ENCODE measurements around the gene LIN37. TPM values are rescaled to one million over a fixed set of nuclear protein-coding genes. Genes with fewer than 3 reads are reported as not detected.

The LIN37 gene
- total RNA-seq, 1 experiment from 2014 or later = 5.9 TPM

DNA sequence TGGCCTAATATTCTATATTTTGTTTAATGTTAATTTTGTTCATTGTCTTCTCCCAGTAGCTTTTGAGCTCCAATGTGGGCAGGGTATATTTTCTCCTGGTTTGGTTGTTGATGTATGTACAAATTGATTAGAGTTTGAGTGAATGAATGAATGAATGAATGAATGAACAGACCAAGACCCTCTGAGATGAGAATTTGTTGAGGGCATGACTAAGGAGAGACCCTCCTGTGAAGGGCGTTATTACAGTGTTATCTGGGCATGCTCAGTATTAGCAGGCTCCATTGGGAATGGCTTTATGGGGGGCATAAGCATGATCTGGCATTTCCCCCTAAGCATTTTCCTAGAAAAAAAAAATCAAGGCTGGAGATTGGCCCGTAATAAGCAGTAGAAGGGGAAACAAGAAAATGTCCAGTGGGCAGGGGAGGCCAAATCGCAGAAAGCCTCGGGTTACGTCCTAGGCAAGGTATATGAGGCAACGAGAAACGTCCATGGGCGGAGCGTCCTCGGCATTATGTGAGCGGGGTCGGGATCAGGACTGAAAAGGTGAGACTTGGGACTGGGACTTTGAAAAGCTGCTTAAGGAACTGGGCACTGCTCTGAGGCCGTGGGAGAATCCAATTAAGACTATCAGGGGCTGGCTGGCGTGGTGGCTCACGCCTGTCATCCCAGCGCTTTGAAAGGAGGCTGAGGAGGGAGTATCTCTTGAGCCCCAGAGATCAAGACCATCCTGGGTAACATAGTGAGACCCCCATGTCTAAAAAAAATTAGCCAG lies 26.1 kb downstream of the LIN37 start:
- no peak overlapping the region for H3K4ac ChIP-seq (ENCODE audit: low read depth, low read length)
- Mint-ChIP-seq H3K4me1 (peaks cover 25 to 29% of the 10 kb centered on the region in 2 experiments), H3K27ac (no peak overlapping the region), H3K4me3 (peak overlapping the region in 1 of 2 experiments; percentile 88; a peak in 3 of 5 replicates), H3K9me3 (no peaks in the 10 kb centered on the region; a peak in 1 of 5 replicates), H3K36me3 (ENCODE audit: insufficient read depth in 1 of 3, low read depth in 3 of 3) (peaks cover 0 to 8% (median 2%) of the 10 kb centered on the region in 3 experiments; a peak in 3 of 7 replicates), H3K27me3 (ENCODE audit: low read depth) (peaks cover 45% of the 10 kb centered on the region)
- no peaks in the 10 kb centered on the region for H3K79me1 ChIP-seq (ENCODE audit: insufficient read depth, low read depth, low read length, poor library complexity, severe bottlenecking)
- no peak overlapping the region for H3K56ac ChIP-seq (ENCODE audit: insufficient read length, low read depth, low read length)
- no peak overlapping the region for H3K23ac ChIP-seq (ENCODE audit: insufficient read length, low read depth, low read length)
- no peaks in the 10 kb centered on the region for H4K20me1 ChIP-seq (ENCODE audit: control insufficient read depth, insufficient read depth, insufficient read length)
- no CpG with 5 or more reads among the region's 16 CpGs for WGBS (ENCODE audit: extremely low coverage, insufficient read length, low lambda C conversion rate)
- no peak overlapping the region for H2BK120ac ChIP-seq (ENCODE audit: low read depth, low read length, poor library complexity, severe bottlenecking)
- H4K5ac ChIP-seq (ENCODE audit: insufficient read length, low read depth, low read length) = no peak overlapping the region
- peaks cover 5% of the 10 kb centered on the region for H3K23me2 ChIP-seq (ENCODE audit: insufficient read length, low read depth, low read length, poor library complexity, severe bottlenecking)
- H2AK5ac ChIP-seq (ENCODE audit: insufficient read length, low read length) = no peak overlapping the region
- TF ChIP-seq, protein P1, sequence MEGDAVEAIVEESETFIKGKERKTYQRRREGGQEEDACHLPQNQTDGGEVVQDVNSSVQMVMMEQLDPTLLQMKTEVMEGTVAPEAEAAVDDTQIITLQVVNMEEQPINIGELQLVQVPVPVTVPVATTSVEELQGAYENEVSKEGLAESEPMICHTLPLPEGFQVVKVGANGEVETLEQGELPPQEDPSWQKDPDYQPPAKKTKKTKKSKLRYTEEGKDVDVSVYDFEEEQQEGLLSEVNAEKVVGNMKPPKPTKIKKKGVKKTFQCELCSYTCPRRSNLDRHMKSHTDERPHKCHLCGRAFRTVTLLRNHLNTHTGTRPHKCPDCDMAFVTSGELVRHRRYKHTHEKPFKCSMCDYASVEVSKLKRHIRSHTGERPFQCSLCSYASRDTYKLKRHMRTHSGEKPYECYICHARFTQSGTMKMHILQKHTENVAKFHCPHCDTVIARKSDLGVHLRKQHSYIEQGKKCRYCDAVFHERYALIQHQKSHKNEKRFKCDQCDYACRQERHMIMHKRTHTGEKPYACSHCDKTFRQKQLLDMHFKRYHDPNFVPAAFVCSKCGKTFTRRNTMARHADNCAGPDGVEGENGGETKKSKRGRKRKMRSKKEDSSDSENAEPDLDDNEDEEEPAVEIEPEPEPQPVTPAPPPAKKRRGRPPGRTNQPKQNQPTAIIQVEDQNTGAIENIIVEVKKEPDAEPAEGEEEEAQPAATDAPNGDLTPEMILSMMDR (conservative IDR thresholded peaks at IDR 0.05) = no peak
- peak; percentile 36 for DNase-seq
- no peak overlapping the region for H3T11ph ChIP-seq (ENCODE audit: low read length)
- H3K27me3 ChIP-seq (ENCODE audit: insufficient read depth, low read length) = no peaks in the 10 kb centered on the region
- H3K4me2 ChIP-seq (ENCODE audit: insufficient read depth, insufficient read length, low read length) = no peak overlapping the region
- H3K79me2 ChIP-seq (ENCODE audit: insufficient read depth, low read length) = no peaks in the 10 kb centered on the region
- peaks cover 5% of the 10 kb centered on the region; the same call in 1 of the 2 replicates for H3K4me1 ChIP-seq (ENCODE audit: insufficient read depth, low read length)
- no peak overlapping the region for H2BK20ac ChIP-seq (ENCODE audit: low read depth, low read length, poor library complexity, severe bottlenecking)
- no peak overlapping the region for H2AFZ ChIP-seq (ENCODE audit: low read length)
- no peak overlapping the region for H3K18ac ChIP-seq (ENCODE audit: insufficient read length, low read depth, low read length)
- no peak overlapping the region for H3K9ac ChIP-seq (ENCODE audit: extremely low read depth, insufficient read length, low read length)
- H2BK12ac ChIP-seq (ENCODE audit: insufficient read length, low read depth, low read length) = no peak overlapping the region
- H3K27ac ChIP-seq (ENCODE audit: insufficient read length, low read depth, low read length) = no peak overlapping the region
- no peak overlapping the region for H4K91ac ChIP-seq (ENCODE audit: insufficient read length, low read depth, low read length)
- no peak overlapping the region for H4K8ac ChIP-seq (replicated peaks; ENCODE audit: insufficient read length, low read depth, low read length)
- H2BK15ac ChIP-seq (ENCODE audit: low read depth, low read length) = no peak overlapping the region
- H3K14ac ChIP-seq (ENCODE audit: insufficient read depth, low read length) = no peak overlapping the region
- no peak overlapping the region for H2BK5ac ChIP-seq (ENCODE audit: insufficient read length, low read length)
- H3K9me3 ChIP-seq (ENCODE audit: control insufficient read depth, low read depth, low read length) = no peaks in the 10 kb centered on the region

Measured in H9 (cell line).